COLO668 (cell line): ENCODE measurements around the gene FBXW4.
A peak's percentile ranks its signal among the peaks of the same experiment; 100 is the strongest.

Experiments
- DNase-seq: peaks from one replicate; lab custom pipeline; 2025; ENCODE audit not compliant: unreplicated experiment; lab: John Stamatoyannopoulos, UW

The FBXW4 gene

DNA sequence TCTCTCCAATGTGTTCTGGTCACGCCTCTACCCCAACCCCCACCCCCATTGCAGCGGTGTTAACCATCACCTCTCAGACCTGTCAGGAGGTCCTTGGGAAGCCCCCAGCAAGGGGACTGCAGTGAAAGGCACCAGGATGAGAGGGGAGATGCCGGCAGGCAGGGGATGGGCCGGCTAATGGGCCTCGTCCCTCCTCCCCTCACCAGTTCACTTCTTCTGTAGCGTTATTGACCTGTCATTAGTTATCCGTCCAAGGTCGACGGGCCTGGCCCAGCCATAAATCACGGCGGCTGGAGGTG is 125.7 kb downstream of the FBXW4 start:
- DNase-seq, result no peak

DNA sequence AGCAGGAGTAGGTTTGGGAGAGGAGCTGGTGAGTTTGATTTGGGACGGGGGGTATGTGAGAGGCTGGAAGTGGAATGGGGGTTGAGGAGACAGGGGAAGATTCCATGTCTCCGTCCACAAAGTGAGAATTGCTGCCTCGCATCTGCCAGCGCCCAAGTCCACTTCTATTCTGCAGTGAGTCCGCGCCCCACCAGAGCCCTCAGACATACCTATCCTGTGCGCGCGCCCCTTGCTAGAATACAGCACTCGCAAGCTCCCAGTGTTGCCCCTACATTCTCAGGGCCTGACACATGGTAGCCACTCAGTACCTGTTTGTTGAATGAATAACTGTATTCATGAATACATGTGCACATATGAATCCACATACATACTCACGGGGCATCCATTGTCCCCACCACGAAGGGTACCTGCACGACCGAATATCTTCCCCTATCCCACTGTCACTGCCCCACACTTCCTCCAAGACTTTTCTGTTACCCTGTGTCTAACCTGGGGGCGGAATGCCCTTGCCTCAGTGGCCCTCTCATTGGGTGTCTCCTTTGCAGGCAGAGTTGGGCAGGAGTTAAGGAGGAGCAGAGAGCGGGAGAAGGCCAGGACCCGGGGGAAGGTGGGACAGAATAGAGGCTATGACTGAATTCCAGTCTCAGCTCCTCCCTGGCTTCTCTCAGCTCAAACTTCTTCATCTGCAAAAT is 126.8 kb downstream of the FBXW4 start:
- DNase-seq, result no peak

DNA sequence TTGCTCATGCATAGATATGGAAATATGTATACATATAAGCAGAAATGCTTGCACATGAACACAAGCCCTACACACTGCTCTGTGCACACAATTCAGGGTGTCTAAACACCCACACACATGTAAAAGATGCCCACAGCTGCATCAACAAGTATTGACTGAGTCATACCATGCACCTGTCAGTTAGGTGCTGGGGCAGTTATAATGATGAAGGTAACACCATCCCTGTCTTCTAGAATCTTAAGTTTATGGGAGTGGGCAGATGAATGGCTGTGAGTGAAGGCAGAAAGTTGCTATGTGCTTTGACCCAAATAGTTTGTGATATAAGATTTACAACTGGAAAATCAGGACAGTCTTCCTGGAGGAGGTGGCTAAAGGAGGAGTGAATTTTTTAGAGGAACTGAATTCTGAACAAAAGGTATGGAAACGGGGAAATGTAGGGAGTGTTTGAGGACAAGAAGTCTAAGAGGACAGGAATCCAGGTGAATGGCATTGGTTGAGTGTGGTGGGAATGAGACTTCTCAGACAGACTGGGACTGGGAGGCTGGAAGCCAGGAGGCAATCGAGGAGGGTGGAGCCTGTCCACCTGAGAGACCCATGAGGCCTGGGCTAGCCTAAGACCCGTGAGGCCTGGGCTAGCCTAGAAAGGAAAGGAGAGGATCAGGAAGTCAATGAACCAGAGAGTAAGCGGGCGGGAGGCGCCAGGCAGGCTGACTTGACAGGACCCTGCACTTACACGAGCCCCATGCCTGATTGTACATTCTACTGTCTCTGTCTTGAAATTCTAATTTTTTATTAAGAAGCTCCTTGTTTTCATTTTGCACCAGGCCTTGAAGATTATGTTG is 127.6 kb downstream of the FBXW4 start:
- no peak for DNase-seq

DNA sequence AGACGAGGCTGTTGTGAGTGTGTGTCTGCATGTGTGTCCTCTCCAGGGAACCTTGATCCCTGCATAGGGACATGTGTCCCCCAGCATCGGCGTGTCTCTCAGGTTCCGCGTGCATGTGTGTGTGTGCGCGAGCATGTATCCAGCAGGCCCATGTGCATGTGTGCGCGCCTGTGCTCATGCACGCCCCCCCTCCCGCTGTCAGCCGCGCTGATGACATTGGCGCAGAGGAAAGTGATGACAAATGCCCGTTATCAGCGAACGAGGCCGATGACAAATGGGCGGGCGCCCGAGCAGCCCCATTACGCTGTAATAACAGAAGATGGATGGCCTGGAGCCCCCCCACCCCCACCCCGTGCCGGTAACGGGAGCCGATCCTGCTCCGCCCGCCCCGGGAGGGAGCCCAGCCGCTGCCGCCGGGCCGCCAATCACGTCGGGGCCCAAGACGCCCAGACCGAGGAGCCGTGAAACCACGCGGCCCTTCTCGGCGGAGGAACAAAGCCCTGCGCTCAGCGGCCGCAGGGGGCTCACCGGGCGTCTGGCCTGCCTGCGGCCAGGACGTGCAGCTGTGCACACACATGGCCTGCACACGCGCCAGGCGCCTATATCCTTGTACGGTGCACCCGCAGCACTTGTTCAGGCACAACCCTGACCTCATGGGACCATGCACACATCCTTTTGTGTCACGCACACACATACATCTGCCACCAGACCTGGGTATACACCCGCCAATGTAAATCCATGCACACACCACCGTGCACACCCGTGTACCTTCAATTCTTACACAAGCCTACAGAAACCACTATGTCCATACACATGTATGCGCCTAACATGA is 128.4 kb downstream of the FBXW4 start:
- peak; percentile 65 for DNase-seq

DNA sequence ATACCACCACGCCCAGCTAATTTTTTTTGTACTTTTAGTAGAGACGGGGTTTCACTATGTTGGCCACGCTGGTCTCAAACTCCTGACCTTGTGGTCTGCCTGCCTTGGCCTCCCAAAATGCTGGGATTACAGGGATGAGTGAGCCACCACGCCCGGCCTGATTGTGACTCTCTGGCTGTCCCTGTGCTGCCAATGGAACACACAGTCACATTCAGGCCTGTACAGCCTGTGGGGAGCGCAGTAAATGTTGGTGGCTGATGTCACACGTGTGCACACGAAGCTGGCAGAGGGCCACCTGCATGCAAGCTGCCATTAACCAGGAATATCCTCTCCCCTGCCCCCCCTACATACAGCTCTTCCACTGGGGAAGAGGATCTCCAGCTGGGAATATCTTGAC is 129.0 kb downstream of the FBXW4 start:
- DNase-seq, result peak; percentile 53

DNA sequence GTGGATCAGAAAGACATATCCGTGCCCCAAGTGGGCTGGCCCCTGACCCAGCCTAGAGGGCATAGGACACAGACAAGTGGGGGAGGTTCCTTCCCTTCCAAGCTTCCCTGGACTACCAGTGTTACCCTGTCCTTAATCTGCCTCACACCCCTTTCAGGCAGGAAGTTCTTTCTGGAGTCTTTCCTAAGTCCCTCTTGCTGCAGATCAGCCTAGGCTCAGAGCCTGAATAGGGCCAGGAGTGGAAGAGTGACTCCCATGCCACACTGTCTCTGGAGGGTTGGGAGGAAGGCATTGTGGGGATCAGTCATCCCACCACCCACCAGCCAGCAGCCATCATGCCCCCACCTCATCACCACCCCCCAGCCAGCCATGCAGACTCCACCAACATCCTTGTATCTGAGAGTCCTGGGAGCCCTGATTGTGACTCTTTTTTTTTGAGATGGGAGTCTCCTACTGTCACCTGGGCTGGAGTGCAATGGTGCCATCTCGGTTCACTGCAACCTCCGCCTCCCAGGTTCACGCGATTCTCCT is 129.5 kb downstream of the FBXW4 start:
- DNase-seq, result no peak

DNA sequence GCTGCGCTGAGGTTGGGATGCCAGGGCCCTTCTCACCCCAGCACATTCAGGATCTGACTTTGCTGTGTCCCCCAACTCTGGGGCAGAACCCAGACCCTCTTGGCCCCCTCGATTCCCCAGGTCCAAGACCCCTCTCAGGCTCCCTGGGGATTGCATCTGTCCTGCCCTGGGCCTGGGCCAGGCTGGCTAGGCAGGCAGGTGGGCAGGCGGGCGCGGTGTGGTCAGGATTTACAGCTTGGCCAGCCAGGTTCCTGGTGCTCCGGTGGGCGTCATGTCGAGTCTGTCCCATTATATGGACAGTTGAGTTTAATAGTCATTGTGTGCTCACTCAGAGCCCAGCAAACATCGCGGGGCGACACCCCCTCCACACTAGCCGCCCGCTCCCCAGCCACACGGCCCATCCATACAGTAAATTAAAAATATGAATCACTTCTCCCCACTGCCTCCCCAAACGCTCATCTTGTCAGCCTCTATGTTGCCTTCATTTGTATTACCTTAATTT is 130.4 kb downstream of the FBXW4 start:
- no peak for DNase-seq

DNA sequence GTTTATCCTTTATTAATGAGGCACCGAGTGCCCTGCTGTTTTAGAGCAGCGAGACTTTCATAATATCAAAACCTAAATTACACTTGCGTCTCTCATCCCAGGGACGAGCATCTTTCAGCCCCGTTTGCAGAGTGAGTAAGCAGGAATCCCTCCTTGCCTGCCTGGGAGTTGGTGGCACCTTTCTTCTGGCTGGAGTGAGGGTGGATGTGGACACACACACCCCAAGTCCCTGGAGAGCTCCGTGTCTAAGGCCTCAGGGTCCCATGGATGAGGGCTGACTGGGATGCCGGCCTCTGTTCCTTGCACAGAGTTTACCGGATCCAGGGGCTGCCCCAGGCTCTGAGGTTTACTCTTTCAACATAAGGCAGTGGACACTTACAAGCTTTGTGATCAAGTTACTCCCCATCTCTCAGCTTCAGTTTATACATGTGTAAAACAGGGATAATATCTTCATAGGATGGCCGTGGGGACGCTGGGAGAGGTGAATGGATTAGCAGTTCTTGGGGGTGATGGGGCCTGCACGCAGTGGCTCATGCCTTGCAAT is 131.4 kb downstream of the FBXW4 start:
- no peak for DNase-seq

DNA sequence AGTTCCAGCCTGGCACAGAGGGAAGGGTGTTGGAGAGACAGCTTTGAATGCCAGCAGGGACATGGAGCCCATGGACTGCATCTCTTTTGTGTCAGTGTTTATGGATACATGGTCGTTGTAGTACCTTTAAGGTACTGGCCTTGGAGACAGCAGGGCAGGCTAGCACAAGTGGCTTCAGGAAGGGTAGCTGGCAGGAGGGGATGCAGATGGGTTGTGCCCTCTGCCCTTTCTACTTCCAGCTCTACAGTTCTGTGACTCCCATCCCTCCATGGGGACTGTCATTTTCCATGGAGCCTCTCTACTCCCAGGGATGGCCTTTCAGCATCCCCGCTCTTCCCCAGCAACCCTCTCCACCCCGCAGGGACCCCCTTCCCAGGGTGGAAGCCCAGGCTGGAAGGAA is 132.0 kb downstream of the FBXW4 start:
- no peak for DNase-seq

DNA sequence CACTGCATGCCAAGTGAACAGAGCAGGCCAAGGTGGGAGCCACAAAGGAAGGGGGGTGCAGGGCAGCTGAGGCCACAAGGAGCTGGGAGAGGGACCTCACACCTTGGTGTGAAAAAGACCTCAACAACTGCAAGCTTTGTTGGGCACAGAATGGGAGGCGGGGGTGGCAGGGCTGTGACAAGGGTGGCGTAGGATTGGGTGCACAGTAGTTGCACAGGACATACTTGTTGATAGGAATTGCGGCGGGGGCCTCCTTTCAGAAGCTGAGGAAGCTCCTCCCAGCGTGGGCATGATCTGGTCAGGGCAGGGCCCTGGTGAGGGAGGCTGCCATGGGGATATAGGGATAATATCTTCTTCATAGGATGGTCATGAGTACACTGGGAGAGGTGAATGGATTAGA is 132.7 kb downstream of the FBXW4 start:
- DNase-seq, result no peak

DNA sequence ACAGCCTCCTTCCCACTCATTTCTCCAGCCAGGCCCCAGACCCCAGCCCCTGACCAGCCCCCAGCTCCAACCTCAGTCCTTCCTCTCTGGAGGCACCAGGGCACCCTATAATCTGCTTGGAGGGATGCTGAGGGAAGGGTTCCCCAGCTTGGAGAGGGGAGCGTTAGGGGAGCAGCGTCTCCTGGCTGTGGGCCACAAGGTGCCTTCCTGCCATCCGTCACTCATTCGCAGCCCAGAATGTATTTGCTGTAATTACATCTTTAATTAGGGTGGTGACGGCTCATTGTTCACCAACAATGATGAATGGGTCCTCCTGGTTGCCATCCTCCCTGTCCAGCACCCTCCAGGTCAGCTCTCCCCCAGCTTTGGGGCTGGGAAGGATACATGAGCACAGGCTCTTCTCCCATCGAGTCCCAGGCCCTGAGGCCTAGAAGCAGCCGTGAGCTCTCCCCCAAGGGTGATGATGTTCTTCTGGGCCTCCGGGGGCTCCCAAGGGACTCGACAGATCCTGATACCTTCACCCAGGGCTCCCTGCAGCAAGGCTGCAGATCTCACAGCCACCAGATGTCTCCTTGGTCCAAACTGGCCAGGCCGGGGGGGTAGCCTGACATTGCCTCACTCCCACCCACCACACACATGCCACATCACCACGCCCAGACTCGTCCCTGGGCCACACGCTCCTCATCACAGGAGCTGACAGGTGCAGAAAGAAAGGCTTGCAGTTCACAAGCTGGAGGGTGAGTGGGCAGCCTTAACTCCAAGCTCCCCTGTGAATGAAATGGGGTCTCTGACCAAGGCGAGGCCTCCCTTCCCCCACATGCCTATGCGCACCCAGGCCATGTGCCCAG is 133.7 kb downstream of the FBXW4 start:
- no peak for DNase-seq
